Activated T-cell treated with anti-CD3 and anti-CD28 coated beads for 1 hour (primary cell): ENCODE results near the gene CCNY.
"Not testable (repeated sequence)": the region's sequence is repeated elsewhere in the genome, so short reads cannot be mapped to it uniquely, and the experiment has no call there.

Experiments used
- DNase-seq: peaks from one replicate; pipeline ENCODE4 v3.0.0-alpha.2; 2020; ENCODE audit warnings: low read depth

The CCNY gene

GRCh38 chr10:35406003-35406630, 69.8 kb downstream of the CCNY start:
- DNase-seq = not testable (repeated sequence)

GRCh38 chr10:35407696-35408095, 71.4 kb downstream of the CCNY start:
- not testable (repeated sequence) for DNase-seq

- DNase-seq = no peak
Measured at GRCh38 chr10:35409094-35409582, 72.8 kb downstream of the CCNY start.

GRCh38 chr10:35409808-35410207, 73.5 kb downstream of the CCNY start:
- no peak for DNase-seq

GRCh38 chr10:35412003-35412723, 75.9 kb downstream of the CCNY start:
- DNase-seq = no peak

GRCh38 chr10:35412900-35413491, 76.7 kb downstream of the CCNY start:
- no peak for DNase-seq

GRCh38 chr10:35413985-35414861, 77.9 kb downstream of the CCNY start:
- no peak for DNase-seq

GRCh38 chr10:35415505-35415904, 79.2 kb downstream of the CCNY start:
- DNase-seq = no peak

- no peak for DNase-seq
Measured at GRCh38 chr10:35416619-35417312, 80.5 kb downstream of the CCNY start.

- DNase-seq = no peak
Measured at GRCh38 chr10:35417313-35417625, 81.0 kb downstream of the CCNY start.

GRCh38 chr10:35417795-35418194, 81.5 kb downstream of the CCNY start:
- DNase-seq = no peak

- not testable (repeated sequence) for DNase-seq
Measured at GRCh38 chr10:35418580-35418979, 82.3 kb downstream of the CCNY start.

- no peak for DNase-seq
Measured at GRCh38 chr10:35420044-35420443, 83.7 kb downstream of the CCNY start.

GRCh38 chr10:35420827-35421552, 84.7 kb downstream of the CCNY start:
- no peak for DNase-seq

- DNase-seq = no peak
Measured at GRCh38 chr10:35421553-35422178, 85.4 kb downstream of the CCNY start.

GRCh38 chr10:35422228-35422627, 85.9 kb downstream of the CCNY start:
- DNase-seq = no peak

- no peak for DNase-seq
Measured at GRCh38 chr10:35423505-35424306, 87.4 kb downstream of the CCNY start.

GRCh38 chr10:35424680-35425285, 88.5 kb downstream of the CCNY start:
- no peak for DNase-seq

- DNase-seq = no peak
Measured at GRCh38 chr10:35425595-35425994, 89.3 kb downstream of the CCNY start.
